Measurements from ENCODE around the gene CTAGE4.
"Not testable (repeated sequence)": the region's sequence is repeated elsewhere in the genome, so short reads cannot be mapped to it uniquely, and the experiment has no call there.

The CTAGE4 gene, protein sequence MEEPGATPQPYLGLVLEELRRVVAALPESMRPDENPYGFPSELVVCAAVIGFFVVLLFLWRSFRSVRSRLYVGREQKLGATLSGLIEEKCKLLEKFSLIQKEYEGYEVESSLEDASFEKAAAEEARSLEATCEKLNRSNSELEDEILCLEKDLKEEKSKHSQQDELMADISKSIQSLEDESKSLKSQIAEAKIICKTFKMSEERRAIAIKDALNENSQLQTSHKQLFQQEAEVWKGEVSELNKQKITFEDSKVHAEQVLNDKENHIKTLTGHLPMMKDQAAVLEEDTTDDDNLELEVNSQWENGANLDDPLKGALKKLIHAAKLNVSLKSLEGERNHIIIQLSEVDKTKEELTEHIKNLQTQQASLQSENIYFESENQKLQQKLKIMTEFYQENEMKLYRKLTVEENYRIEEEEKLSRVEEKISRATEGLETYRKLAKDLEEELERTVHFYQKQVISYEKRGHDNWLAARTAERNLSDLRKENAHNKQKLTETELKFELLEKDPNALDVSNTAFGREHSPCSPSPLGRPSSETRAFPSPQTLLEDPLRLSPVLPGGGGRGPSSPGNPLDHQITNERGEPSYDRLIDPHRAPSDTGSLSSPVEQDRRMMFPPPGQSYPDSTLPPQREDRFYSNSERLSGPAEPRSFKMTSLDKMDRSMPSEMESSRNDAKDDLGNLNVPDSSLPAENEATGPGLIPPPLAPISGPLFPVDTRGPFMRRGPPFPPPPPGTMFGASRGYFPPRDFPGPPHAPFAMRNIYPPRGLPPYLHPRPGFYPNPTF

DNA sequence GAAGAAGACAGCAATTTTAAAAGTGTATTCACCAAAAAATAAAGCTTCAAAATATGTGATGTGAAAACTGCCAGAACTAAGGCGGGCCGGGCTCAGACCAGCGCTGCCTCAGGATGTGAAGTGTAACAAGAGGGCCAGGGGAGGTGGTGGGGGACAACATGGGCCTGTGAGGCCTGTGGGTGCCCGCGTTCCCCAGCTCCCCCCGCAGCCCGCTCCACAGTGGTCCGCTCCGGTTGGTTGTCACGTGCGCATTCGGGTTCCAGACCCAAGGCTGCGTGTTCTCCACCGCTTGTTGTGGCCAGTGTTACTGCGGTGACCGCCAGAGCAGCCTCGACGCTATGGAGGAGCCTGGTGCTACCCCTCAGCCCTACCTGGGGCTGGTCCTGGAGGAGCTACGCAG lies at the start of gene CTAGE4:
Gene CTAGE4 (plus strand): TSS at position 301 of the 400 bp plus-strand sequence. CDS start 38 bp downstream, at position 339.
- not testable (repeated sequence) for FAIRE-seq

DNA sequence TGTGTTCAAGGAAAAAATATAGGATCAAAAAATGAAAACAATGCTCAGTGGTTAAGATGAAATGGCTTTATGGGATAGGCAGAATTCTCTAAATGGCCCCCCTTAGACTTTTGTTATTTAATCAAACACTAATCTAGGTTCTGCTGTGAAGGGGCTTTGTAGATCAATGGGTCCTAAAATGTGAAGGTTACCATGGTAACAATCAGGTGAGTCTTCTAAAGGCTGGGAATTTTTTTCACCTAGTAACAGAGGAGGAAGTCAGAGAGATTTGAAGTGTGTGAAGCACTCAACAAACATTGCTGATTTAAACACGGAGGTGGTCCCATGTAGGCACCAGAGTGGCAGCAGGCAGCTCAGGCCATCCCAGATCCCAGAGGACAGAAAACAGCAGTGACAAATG lies 49.1 kb upstream of the CTAGE4 start:
- no peak for FAIRE-seq
- DNase-seq (ENCODE audit: low spot score): no peak

More for the DNA sequence above, at the start of gene CTAGE4:
- not testable (repeated sequence) for DNase-seq (ENCODE audit: low spot score)

DNA sequence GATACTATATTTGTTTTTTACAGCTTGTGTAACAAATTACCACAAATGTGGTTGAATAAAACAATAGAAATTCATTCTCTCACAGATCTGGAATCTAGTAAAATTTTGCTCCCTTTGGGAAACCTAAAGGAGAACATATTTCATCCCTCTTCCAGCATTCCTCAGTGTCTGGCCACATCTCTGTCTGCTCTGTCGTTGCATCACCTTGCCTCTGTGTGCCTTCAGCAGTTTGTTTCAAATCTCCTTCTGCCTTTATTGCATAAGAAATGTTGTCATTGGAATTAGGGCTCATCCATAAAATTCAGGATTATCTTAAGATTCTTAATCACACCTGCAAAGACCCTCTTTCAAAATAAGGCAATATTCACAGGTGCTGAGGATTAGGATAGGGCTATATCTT lies 45.8 kb upstream of the CTAGE4 start:
- FAIRE-seq (no peak), DNase-seq (ENCODE audit: low spot score) (no peak)

DNA sequence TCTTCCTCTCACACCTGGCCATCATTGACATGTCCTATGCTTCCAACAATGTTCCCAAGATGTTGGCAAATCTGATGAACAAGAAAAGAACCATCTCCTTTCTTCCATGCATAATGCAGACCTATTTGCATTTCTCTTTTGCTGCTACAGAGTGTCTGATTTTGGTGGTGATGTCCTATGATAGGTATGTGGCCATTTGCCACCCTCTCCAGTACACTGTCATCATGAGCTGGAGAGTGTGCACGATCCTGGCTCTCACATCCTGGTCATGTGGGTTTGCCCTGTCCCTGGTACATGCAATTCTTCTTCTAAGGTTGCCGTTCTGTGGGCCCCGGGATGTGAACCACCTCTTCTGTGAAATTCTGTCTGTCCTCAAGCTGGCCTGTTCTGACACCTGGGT lies 41.1 kb upstream of the CTAGE4 start:
- FAIRE-seq (no peak), DNase-seq (ENCODE audit: low spot score) (no peak)

DNA sequence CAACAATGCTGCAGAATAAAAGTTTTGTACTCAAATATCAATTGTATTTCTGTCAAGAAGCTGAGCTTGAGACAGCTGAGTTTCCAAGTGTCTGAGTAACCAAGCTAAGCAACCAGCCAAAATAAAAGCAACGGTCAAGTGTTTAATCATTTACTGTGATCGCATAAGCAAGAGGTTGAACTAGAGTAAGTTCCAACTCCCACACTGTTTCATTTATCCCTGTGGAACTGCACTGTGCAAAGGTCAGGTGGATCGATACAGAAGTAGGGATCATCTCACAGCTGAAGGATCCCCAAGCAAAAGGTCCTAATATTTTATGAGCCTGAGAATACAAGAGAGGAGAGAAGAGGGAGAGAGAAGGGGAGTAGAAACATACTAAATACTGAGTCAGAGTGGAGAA lies 38.8 kb upstream of the CTAGE4 start:
- FAIRE-seq: no peak
- DNase-seq (ENCODE audit: low spot score): peak; percentile 24

DNA sequence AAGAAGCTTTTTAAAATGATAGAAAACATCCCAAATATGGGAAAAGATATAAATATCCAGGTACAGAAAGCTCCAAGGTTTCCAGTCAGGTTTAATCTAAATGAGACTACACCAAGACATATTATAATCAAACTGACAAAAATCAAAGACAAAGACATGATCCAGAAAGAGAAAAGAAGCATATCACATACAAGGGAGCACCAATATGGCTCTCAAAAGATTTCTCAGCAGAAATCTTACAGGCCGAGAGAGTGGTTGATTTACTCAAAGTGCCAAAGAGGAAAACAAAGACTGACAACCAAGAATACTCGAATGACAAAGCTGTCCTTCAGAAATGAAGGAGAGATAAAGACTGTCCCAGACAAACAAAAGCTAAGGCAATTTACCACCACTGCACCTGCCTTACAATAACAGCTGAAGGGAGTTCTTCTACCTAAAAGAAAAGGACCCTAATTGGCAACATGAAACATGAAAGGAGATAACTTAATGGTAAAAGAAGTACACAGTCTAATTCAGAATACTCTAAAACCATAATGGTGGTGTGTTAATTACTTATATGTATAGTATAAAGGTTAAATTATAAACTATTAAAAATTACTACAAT lies 34.9 kb upstream of the CTAGE4 start:
- FAIRE-seq (no peak), DNase-seq (ENCODE audit: low spot score) (no peak)

DNA sequence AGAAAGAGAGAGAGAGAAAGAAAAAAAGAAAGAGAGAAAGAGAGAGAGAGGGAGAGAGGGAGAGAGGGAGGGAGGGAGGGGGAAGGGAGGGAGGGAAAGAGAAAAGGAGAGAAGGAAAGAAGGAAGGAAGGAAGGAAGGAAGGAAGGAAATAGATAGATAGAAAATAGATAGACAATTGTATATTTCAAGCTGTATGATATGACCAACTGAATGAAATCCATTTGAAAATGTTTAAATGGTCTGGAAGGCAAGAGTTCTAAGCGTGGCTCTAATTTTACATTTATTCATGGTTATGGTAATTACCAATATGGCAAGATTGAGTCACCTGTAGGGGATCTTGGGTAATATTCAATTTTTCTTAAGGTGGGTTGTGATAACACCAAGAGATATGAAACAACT lies 24.4 kb upstream of the CTAGE4 start:
- FAIRE-seq (no peak), DNase-seq (ENCODE audit: low spot score) (no peak)

DNA sequence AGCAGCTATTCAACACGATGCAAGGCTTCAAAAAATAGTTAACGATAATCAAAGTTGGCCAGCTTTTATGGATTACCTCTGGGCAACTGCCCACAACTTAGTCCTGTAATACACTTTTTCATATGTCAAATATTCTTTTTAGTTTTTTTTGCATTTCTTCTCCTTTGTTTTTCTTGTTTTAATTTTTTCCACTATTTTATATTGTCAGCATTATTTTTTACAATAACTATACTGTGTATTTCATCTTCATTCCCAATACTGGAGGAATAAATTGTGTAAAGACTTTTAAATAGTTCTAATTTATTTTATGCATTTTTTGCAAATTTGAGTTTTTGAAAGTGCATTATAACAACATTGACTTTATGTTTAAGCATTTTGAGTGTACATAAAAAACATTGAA lies 18.5 kb upstream of the CTAGE4 start:
- FAIRE-seq (no peak), DNase-seq (ENCODE audit: low spot score) (no peak)

DNA sequence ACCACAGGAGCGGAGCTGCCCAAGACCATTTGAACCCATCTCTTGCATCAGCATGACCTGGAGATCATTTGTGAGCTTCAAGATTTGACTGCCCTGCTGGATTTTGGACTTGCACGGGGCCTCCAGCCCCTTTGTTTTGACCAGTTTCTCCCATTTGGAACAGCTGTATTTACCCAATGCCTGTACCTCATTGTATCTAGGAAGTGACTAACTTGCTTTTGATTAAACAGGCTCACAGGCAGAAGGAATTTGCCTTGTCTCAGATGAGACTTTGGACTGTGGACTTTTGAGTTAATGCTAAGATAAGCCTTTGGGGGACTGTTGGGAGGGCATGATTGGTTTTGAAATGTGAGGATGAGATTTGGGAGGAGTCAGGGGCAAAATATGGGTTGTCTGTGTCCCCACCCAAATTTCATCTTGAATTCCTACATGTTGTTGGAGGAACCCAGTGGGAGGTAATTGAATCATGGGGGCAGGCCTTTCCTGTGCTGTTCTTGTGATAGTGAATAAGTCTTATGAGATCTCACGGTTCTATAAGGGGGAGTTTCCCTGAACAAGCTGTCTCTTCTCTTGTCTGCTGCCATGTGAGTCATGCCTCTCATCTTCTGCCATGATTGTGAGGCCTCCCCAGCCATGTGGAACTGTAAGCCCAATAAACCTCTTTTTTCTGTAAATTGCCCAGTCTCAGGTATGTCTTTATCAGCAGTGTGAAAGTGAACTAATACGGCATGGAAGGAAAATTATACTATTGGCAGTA lies 11.5 kb upstream of the CTAGE4 start:
- not testable (repeated sequence) for FAIRE-seq
- peak; percentile 40 for DNase-seq (ENCODE audit: low spot score)

DNA sequence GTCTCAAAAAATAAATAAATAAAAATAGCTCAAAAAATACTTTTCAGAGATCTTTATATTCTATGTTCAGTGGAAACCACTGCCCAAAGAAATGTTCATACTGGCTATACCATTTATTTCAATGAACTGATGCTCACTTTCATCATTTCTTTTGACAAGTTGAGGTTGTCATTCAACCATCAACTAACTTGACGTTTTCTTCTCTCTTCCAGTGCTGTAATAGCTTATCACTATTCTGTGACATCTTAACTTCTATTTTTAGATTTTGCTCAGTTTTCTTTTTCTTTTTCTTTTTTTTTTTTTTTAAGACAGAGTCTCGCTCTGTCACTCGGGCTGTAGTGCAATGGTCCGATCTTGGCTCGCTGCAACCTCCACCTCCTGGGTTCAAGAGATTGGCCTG lies 8.7 kb upstream of the CTAGE4 start:
- FAIRE-seq: no peak
- DNase-seq (ENCODE audit: low spot score): no peak

DNA sequence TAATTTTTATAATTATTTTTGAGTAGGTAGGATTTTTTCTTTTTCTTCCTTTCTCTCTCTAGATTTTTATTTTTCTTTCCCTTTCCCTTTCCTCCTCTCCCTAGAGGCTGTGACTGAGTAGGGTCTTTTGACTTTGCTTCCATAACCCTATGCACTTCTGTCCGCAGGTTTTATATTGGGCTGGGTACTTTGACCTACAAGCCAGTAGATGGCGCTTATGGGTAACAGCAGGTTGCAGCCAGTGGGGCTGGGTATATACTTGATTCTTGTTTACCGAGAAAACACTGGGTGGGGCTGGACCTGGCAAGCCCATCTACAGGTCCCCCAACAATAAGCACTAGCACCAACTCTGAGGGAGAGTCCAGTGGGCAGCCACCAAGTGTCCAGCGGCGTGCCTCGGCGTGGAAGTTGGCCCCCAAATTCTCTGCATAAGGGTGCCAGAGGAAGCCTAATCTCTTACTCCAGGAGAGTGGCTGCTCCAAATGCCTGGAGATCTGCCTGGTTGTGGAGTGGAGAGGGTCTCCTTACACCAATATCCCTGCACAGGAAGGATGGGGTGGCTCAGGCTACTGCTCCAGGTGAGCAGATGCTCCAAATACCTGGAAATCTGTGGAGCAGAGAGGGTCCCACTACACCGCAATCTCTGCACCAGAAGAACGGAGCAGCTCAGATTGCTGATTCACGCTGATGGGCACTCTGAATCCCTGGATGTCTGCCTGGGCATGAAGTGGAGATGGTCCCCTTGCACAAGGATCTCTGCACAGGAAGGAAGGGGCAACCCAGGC lies 4.7 kb upstream of the CTAGE4 start:
- FAIRE-seq; DNase-seq (ENCODE audit: low spot score): not testable (repeated sequence)

DNA sequence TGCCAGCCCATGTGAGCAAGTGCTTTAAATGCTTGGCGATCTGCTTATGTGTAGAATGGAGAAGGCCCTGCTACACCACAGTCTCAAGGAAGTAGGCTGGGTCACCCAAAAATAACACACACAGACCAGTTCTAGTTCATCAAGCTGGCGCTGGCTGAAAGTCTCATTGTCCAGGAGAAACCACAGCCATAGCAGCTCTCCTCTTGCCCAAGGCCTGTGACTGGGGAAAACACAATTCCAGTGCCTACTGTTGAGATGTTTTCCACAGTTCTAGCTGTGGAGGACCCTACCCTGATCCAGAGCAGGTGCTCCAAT lies 4.1 kb upstream of the CTAGE4 start:
- FAIRE-seq; DNase-seq (ENCODE audit: low spot score): not testable (repeated sequence)

DNA sequence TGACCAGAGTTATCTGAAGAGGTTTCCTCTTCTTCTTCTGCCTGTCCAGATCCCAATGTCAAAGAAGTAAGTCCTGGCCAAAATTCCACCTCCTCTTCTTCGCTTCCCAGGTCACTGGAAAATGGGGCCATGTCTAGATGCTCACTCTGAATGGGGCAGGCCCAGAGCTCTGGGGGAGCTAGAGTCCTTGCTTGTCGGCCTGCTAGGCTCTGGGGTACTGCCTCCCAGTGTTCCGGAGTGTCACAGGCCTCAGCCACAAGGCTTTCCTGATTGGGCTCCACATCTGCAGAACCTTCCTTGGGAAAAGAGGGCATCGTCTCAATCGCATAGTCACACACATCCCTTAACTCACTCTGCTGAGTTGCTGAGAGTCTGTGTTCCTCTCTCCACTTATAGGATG lies 4.6 kb downstream of the CTAGE4 start:
- DNase-seq (ENCODE audit: low spot score); FAIRE-seq: not testable (repeated sequence)

DNA sequence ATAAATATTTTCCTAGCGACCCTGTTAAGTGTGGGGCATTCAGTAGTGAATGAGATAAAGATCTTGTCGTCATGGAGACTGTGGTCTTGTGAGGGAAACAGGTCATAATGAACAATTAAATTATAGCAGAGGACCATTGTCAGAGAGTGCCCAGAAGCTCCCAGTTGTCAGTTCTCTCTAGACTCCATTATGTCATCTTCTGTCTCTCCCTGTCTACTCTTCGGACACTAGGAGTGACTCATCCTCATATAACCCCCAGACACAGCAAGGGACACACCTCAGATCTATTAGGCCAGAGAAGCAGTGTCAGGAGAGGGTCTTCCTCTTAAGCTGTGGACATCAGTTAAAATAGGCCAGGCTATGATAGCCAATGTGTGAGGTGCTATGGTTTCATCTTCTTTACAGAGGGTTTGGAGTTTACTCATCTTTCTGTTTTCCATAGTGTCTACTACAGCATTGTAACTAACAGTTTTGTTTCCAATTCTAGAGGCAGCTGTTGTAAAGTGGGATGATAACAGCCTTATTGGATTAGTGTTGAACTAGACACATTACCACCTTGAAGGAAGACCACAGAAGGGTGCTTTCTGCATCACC lies 5.4 kb downstream of the CTAGE4 start:
- not testable (repeated sequence) for DNase-seq (ENCODE audit: low spot score); FAIRE-seq

DNA sequence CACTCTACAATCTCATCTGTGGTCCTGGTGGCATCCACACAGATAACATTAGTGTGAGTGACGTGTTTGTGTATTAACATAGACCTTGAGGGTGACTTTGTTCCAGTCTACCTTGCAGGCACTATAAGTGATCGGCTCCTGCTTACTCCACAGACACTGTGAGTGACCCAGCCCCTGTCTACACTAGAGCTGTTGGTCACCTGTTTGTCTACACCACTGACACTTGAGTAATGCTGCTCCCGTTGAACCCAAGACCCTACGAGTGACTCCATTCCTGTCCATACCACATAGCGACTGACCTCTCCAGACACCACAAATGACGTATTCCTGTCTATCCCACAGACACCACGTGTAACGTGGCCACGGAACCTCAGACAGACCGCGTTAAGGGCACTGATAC lies 10.5 kb downstream of the CTAGE4 start:
- DNase-seq (ENCODE audit: low spot score); FAIRE-seq: not testable (repeated sequence)

DNA sequence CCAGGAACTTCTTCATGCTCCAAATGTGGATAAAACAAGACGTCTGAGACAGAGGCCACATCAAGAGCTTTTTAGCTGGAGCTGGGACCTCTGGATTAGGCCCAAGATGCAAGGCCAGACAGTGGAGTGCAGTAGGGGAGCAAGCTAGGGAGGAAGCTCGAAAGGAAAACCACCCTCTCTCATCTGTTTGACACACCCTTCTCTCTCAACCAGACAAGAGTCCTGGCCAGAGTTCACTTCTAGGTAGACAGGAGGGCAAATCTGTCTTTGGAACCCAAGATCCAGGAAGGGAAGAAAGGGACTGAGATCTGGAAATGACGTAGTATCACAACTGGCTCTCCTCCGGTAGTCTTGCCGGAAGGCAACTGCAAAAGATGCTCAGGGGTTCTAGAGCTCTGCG lies 11.2 kb downstream of the CTAGE4 start:
- not testable (repeated sequence) for FAIRE-seq; DNase-seq (ENCODE audit: low spot score)

DNA sequence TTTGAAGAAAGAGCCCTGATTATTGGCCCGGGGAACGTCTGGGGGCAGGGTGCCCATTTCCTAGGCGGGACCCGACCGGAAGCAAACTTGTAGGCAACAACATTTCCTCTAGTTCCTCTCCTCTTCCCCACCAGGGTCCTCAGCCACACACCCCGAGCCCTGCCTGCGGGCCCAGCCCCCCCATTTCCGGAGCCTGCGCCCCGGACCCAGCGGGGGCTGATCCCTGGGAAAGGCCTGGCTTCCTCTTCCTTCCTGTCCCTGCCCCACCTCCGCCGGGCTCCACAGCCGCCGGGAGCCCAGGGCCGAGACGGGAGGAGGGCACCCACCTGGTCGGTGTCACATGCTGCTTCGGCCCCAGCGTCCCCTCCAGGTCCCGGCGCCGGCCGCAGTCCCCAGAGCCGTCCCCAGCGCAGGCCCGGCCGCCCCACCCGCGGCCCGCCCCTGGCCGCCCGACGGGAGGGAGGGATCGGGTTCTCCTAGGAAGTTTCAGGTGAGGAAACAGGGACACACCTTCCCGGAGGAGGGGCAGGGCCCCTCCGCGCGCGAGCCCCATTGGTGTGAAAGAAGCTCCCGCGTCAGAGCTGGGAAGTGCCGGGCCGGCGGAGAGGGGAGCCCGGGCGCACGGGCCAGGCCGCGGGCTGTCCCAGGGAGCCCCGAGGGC lies 12.1 kb downstream of the CTAGE4 start, which contains the start of gene ARHGEF35:
Gene ARHGEF35 (minus strand): TSS at position 622 of the 661 bp plus-strand sequence. CDS start 7,450 bp downstream, outside the sequence.
- DNase-seq (ENCODE audit: low spot score); FAIRE-seq: not testable (repeated sequence)

DNA sequence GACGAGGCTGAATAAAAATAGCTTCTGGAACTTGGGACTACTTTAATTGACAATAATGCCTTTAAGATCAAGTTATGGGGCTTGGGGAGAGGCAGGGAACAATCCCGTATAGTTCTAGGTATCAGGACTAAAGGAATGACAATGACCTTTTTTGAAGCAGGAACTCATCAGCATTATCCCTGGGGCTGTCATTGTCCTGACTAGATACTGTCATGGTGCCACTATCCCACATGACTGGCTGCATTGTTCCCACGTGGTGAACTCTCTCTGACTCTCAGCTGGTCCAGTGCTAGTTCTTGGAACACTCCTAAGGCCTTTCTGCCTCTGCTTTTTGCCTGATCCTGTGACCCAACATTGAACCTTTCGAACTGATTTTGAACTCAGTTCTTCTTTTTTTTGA lies 15.7 kb downstream of the CTAGE4 start:
- not testable (repeated sequence) for DNase-seq (ENCODE audit: low spot score); FAIRE-seq

DNA sequence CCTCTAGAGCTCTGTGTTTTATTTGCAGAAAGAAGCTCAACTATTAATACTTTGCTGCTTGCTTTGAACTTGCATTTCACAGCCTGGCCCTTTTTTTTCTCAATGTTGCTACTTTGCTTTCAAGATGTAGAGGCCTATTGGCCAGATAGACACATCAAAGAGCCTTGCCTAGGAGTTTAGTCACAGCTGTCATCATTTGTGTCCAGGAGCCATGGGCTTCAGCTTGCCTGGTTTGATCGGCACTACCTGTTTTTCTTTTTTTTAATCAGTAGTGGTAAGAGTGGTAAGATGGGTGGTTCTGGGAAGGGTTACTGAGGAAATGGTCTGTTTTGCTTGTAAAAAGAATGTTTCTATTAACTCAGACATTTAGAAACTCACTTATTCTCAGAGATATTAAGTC lies 18.7 kb downstream of the CTAGE4 start:
- FAIRE-seq; DNase-seq (ENCODE audit: low spot score): not testable (repeated sequence)

Measured in RCC 7860 (cell line).